Activated T-helper 1 cell treated with anti-CD3 and anti-CD28 coated beads, Interleukin-12 subunit alpha, Interleukin-12 subunit beta, Interleukin-2, Interleukin-4 antibody, amounts not matched to agents 30 ng/mL and 10 ng/mL and 1 ng/mL, durations not matched to agents 14 hours and 24 hours and 36 hours (primary cell): ENCODE data around the gene EXOC6B. TPM values are rescaled to one million over a fixed set of nuclear protein-coding genes. Genes with fewer than 3 reads are reported as not detected.

Experiments used
- DNase-seq: peaks from one replicate; pipeline ENCODE4 v3.0.0; 2021; ENCODE audit warnings: low spot score
- H3K27ac Mint-ChIP-seq: one replicate; pipeline ENCODE4 v1.8.0; 2021; ENCODE audit warnings: mild to moderate bottlenecking, mixed read lengths
- H3K27me3 Mint-ChIP-seq: one replicate; pipeline ENCODE4 v1.8.0; 2022; ENCODE audit warnings: mild to moderate bottlenecking, moderate library complexity, mixed read lengths; ENCODE audit not compliant: insufficient read depth
- H3K36me3 Mint-ChIP-seq: one replicate; pipeline ENCODE4 v1.8.0; 2021; ENCODE audit warnings: low read depth, mixed read lengths
- H3K4me1 Mint-ChIP-seq: one replicate; pipeline ENCODE4 v1.8.0; 2021; ENCODE audit warnings: low read depth, mixed read lengths
- H3K4me3 Mint-ChIP-seq: one replicate; pipeline ENCODE4 v1.8.0; 2021; ENCODE audit warnings: mild to moderate bottlenecking, moderate library complexity, mixed read lengths
- H3K9me3 Mint-ChIP-seq: one replicate; pipeline ENCODE4 v1.8.0; 2021; ENCODE audit warnings: mixed read lengths
- intact Hi-C: fragments of 100-400 bp; cut with micrococcal nuclease; formaldehyde crosslinking; loops from one replicate; pipeline ENCODE4 v1.15.1; 2024
- total RNA-seq: library from RNA; stranded (reverse); gene quantifications from 2 replicates; pipeline ENCODE4 v1.2.3, GENCODE V29; 2022

EXOC6B gene
- total RNA-seq, 1 donor from 2014 or later, result 7.7 TPM

DNA sequence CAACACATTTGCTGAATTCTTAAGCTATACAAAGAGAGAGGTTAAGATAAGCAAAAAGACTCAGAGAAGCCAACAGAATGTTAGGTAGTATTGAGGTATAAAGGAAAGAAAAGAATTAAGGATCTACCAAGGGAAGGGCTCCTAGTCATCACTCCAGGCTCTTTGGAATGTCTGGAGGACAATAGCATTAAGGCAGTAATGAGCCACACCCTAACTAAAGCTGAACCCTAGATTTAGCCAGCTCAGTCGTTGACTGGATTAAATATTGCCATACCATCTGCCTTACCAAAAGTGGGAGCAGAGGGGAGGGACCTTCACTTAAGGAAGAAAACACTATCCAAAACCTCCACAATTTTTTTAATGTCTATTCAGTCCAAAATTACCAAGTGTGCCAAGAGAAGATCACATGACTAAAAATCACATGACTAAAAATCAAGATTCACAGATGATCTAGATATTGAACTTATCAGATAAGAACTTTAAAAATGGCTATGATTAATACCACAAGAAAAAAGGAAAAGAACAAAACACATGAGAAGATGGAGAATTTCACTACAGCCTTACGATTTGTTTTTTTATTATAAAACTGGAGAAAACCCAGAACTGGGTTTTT lies 59.7 kb downstream of the EXOC6B start:
- Mint-ChIP-seq H3K36me3 (no peaks in the 10 kb centered on the region), H3K4me1 (no peaks in the 10 kb centered on the region), H3K27me3 (peaks cover 2% of the 10 kb centered on the region), H3K9me3 (peaks cover 16% of the 10 kb centered on the region), H3K27ac (no peak overlapping the region), H3K4me3 (no peak overlapping the region)
- intact Hi-C loops, result no loop called here
- DNase-seq, result no peak

GRCh38 chr2:72762276-72762675 lies 63.6 kb downstream of the EXOC6B start:
- H3K27ac Mint-ChIP-seq, result no peak overlapping the region
- no peaks in the 10 kb centered on the region for H3K4me1 Mint-ChIP-seq
- H3K4me3 Mint-ChIP-seq, result no peak overlapping the region
- H3K27me3 Mint-ChIP-seq, result peaks cover 3% of the 10 kb centered on the region
- intact Hi-C loops, result no loop called here
- no peaks in the 10 kb centered on the region for H3K36me3 Mint-ChIP-seq
- DNase-seq, result no peak
- H3K9me3 Mint-ChIP-seq, result peaks cover 19% of the 10 kb centered on the region

GRCh38 chr2:72759755-72760154 lies 66.1 kb downstream of the EXOC6B start:
- Mint-ChIP-seq H3K27me3 (peaks cover 3% of the 10 kb centered on the region), H3K36me3 (no peaks in the 10 kb centered on the region), H3K4me1 (no peaks in the 10 kb centered on the region), H3K9me3 (peaks cover 19% of the 10 kb centered on the region), H3K27ac (no peak overlapping the region), H3K4me3 (no peak overlapping the region)
- intact Hi-C loops, result no loop called here
- DNase-seq, result no peak

DNA sequence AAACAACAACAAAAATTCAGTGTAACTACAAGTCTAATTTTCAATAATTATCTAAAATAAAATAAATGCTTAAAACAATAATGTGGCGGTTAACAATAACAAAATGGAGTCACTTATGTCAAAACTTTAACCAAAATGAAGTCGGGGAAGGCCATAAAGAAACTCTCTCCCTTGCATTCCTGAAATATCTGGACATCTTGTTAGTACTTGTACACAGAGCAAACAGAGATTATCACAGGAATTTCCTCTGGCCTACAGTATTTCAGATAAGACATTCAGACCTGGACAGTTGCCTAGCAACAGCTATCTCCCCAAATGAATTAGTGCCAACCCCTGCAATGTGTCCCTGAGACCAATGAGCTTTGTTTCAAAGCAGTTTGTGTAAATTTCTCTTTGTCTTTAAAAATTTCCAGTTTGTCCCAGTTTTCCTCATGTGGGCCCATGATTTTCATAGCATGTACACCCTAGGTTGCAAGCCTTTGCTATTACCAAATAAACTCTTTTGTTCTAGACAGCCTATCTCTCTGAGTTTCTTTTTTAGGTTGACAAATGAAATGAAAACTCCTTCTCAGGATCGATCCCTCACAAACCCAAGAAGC lies 68.6 kb downstream of the EXOC6B start:
- Mint-ChIP-seq H3K4me3 (no peak overlapping the region), H3K36me3 (no peaks in the 10 kb centered on the region), H3K27me3 (peaks cover 5% of the 10 kb centered on the region), H3K4me1 (no peaks in the 10 kb centered on the region), H3K9me3 (peaks cover 9% of the 10 kb centered on the region), H3K27ac (no peak overlapping the region)
- intact Hi-C loops, result no loop called here
- no peak for DNase-seq

- Mint-ChIP-seq H3K4me3 (no peak overlapping the region), H3K27me3 (peaks cover 2% of the 10 kb centered on the region), H3K4me1 (no peaks in the 10 kb centered on the region), H3K27ac (no peak overlapping the region), H3K9me3 (peaks cover 3% of the 10 kb centered on the region), H3K36me3 (no peaks in the 10 kb centered on the region)
- intact Hi-C loops, result no loop called here
- no peak for DNase-seq
These were observed 70.0 kb downstream of the EXOC6B start for GRCh38 chr2:72755647-72756423.

GRCh38 chr2:72754628-72755320 lies 71.1 kb downstream of the EXOC6B start:
- peaks cover 2% of the 10 kb centered on the region for H3K27me3 Mint-ChIP-seq
- no peaks in the 10 kb centered on the region for H3K4me1 Mint-ChIP-seq
- H3K9me3 Mint-ChIP-seq, result no peaks in the 10 kb centered on the region
- H3K36me3 Mint-ChIP-seq, result no peaks in the 10 kb centered on the region
- no peak overlapping the region for H3K27ac Mint-ChIP-seq
- intact Hi-C loops, result no loop called here
- DNase-seq, result no peak
- no peak overlapping the region for H3K4me3 Mint-ChIP-seq

- no peaks in the 10 kb centered on the region for H3K9me3 Mint-ChIP-seq
- no peaks in the 10 kb centered on the region for H3K36me3 Mint-ChIP-seq
- no peak for DNase-seq
- peaks cover 2% of the 10 kb centered on the region for H3K27me3 Mint-ChIP-seq
- intact Hi-C loops, result no loop called here
- no peaks in the 10 kb centered on the region for H3K4me1 Mint-ChIP-seq
- H3K4me3 Mint-ChIP-seq, result no peak overlapping the region
- no peak overlapping the region for H3K27ac Mint-ChIP-seq
These were observed 74.7 kb downstream of the EXOC6B start for GRCh38 chr2:72750977-72751639.

DNA sequence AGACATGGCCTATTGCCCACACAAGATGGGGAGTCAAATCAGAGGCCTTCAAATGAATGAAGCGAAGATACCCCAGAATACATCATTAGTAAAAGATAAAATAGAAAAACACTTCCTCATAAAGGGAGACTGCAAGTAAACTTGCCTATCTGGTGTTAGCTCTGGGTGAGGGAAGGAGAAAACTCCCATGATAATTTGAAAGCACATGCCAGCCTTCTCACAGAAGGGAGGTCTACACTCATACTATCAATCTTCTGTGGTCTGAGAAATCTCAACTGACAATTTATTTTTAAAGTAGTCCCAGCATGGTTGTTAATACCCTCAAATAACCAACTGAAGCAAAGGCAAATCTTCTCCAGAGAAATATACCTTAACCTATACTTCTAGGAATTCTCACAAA lies 75.4 kb downstream of the EXOC6B start:
- no peak for DNase-seq
- Mint-ChIP-seq H3K4me1 (no peaks in the 10 kb centered on the region), H3K27ac (no peak overlapping the region), H3K9me3 (no peaks in the 10 kb centered on the region), H3K4me3 (no peak overlapping the region), H3K27me3 (peaks cover 2% of the 10 kb centered on the region), H3K36me3 (no peaks in the 10 kb centered on the region)
- intact Hi-C loops, result no loop called here

DNA sequence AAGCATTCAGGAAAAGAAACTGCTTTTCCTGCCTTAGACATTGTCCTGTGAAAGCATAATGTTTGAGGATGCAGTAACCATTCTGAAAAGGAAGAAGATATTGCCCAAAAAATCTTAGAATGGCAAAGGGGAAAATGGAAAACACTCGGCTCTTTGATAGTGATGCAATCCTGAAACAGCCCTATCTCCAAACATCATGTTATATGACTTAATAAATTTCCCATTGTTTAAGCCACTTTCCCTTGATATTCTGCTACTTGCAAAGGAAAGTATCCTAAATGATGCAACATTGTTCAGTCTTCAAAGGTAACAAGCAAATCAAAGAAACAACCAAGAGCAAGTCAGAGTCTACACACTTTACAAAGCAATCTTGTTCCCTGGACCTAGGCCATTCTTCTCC lies 78.5 kb downstream of the EXOC6B start:
- intact Hi-C loops, result loop anchor here (5.0 kb wide), 2 partner anchors 595 to 1200 kb away; no protein-coding TSS in a partner anchor
- H3K4me1 Mint-ChIP-seq, result no peaks in the 10 kb centered on the region
- no peaks in the 10 kb centered on the region for H3K9me3 Mint-ChIP-seq
- DNase-seq, result no peak
- no peak overlapping the region for H3K27ac Mint-ChIP-seq
- no peak overlapping the region for H3K4me3 Mint-ChIP-seq
- no peaks in the 10 kb centered on the region for H3K27me3 Mint-ChIP-seq
- H3K36me3 Mint-ChIP-seq, result no peaks in the 10 kb centered on the region

GRCh38 chr2:72745679-72746368 lies 80.0 kb downstream of the EXOC6B start:
- Mint-ChIP-seq H3K36me3 (no peaks in the 10 kb centered on the region), H3K4me1 (no peaks in the 10 kb centered on the region), H3K9me3 (no peaks in the 10 kb centered on the region), H3K27ac (no peak overlapping the region), H3K27me3 (no peaks in the 10 kb centered on the region), H3K4me3 (no peak overlapping the region)
- DNase-seq, result no peak
- intact Hi-C loops, result loop anchor here (1.0 to 5.0 kb wide), 4 partner anchors 167 to 1199 kb away; no protein-coding TSS in a partner anchor

- intact Hi-C loops, result no loop called here
- Mint-ChIP-seq H3K4me1 (no peaks in the 10 kb centered on the region), H3K9me3 (no peaks in the 10 kb centered on the region), H3K27ac (no peak overlapping the region), H3K27me3 (no peaks in the 10 kb centered on the region), H3K36me3 (no peaks in the 10 kb centered on the region), H3K4me3 (no peak overlapping the region)
- no peak for DNase-seq
These were observed 81.8 kb downstream of the EXOC6B start for GRCh38 chr2:72744049-72744448.

DNA sequence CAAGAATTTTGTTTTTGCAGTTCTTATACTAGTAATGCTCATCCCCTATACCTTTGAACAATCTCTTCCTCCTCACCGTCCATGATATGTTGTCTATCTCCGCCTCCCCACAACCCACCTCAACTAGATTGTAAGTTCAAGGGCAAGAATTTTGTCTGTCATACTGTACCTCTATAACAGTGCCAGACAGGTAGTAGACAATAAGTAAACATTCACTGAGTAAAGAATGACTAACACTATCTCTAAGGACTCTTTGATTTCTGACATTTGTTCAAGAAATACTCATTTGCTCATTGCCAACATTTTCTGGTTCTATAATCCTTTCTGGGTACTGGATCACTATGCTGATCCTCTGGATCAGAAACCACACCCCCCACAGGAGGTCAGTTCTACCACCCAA lies 82.4 kb downstream of the EXOC6B start:
- H3K36me3 Mint-ChIP-seq, result no peaks in the 10 kb centered on the region
- no peaks in the 10 kb centered on the region for H3K9me3 Mint-ChIP-seq
- DNase-seq, result no peak
- no peak overlapping the region for H3K27ac Mint-ChIP-seq
- H3K27me3 Mint-ChIP-seq, result no peaks in the 10 kb centered on the region
- no peak overlapping the region for H3K4me3 Mint-ChIP-seq
- no peaks in the 10 kb centered on the region for H3K4me1 Mint-ChIP-seq
- intact Hi-C loops, result no loop called here
